Kasumi-1 (cell line): ENCODE measurements around the gene TMEM92.
"Not testable (repeated sequence)": the region's sequence is repeated elsewhere in the genome, so short reads cannot be mapped to it uniquely, and the experiment has no call there.

Experiments
- DNase-seq, 2 experiments: peaks; one replicate each; lab custom pipeline; 2025; lab: John Stamatoyannopoulos, UW

The TMEM92 gene

DNA sequence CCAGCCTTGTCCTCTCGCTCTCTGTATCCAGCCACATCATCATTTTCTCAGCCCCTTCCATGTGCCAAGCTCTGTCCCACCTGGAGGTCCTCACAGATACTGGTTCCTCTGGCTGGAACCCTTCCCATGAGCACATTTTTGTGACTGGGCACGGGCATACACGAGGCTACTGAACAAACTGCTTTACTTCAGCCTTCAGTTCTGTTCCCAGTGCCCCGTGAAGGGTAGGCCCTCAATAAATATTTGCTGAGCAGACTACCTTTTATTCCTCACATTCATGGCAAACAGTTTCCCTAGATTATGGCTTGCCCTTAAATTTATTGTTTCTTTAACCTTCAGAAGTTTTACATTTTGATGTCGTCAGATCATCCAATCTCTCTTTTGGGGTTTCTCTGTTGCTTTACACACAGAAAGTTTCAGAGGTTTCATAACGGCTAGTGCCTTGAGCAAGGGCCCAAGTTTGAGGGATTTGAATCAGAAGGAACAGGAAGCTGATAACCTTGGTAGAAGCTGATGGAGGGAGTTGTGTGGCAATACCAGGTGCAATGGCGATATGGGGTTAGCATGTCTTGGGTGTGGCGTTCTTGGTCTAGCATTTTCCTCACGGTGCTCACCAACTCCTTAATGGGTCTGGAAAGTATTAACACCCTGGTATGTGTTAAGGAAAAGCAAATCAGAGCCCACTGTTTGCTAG, 27.8 kb downstream of the TMEM92 start:
- no peak for DNase-seq

DNA sequence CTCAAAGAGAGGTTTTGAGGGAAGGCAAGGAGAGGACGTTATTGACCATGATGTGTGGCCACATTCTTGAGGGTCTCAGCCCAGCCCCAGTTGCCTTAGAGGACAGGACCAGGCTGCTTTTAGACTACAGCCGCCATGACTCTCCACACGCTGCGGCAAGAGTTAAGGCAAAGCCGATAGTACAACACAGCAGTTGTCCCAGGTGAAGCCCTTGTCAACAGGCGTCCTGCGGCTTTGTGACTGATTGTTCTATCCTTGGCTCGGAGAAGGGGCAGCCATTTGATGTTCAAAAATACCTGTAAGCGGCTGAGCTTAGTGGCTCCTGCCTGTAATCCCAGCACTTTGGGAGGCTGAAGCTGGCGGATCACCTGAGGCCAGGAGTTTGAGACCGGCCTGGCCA, 28.8 kb downstream of the TMEM92 start:
- no peak for DNase-seq

DNA sequence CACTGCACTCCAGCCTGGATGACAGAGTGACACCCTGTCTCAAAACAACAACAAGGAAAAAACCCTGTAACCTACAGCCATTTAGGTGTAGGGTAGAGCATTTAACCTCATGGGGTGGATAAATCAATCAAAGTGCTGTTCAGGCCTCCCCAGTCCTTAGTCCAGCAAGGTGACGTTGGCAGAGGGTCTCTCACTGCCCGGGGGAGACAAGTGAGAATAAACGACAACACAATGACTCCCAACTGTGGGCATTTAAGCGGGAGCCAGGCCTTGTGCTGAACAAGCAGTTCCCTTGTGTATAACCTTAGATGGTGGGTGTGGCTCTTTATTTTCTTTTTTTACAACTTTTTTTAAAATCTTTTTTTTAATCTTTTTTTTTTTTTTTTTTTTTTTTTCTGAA, 29.3 kb downstream of the TMEM92 start:
- no peak for DNase-seq

DNA sequence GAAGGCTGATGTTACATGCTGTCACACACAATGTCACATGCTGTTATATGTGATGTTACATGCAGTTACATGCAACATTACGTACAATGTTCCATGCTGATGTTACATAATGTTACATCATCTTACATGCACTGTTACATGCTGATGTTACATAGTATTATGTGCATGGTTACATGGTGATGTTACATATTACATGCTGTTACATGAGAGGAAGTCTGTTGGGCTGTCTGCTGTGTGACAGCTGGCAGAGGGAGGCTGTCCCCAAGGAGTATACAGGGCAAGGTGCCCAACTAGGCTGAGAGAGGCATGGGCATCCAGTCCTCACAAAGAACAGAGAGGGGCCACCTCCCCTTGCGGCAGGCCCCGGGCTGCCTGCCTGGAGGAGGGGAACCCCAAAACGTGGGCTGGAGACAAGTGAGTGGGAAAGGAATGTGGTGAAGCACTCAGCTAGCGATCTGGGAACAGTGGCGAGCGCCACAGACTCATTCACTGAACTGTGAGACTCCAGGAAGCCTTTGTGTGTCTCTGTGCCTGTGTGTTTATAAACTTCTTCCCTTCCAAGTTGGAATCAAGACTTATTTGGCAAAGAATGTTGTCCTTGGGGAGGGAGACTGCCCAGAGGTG, 30.6 kb downstream of the TMEM92 start:
- DNase-seq, result no peak

DNA sequence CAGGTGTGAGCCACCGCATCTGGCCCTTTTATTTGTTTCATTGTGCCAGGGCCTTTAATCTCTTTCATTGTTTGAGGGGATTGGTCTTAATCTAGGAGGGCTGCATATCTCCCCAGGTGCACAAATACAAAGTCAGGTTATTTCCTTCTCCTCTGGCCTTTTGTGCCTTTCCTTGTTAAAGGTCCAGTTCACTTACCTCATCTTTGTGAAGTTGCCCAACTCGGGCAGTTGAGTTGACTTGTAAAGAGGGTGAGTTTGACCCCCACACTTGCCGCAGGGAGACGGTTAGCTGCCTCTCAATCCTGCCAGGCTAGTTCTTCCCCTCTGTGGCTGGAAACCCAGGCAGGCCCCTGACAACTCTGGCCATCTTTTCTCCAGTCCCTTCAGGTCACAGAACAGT, 33.4 kb downstream of the TMEM92 start:
- DNase-seq, result no peak

DNA sequence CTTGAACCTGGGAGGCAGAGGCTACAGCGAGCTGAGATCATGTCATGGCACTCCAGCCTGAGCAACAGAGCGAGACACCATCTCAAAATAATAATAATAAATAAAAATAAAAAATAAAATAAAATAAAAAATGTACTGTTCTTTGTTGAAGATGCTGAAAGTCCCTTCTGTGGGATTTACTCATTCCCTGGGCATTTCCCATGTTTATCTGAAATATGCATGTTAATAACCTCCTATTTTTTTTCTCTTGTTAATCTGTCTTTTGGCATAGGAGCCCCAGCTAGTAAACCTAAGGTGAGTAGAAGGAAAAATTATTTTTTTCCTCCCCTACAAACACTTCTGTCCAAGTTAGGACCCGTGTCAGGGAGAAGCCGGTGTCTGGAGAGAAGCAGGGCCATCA, 34.4 kb downstream of the TMEM92 start:
- DNase-seq, result no peak

DNA sequence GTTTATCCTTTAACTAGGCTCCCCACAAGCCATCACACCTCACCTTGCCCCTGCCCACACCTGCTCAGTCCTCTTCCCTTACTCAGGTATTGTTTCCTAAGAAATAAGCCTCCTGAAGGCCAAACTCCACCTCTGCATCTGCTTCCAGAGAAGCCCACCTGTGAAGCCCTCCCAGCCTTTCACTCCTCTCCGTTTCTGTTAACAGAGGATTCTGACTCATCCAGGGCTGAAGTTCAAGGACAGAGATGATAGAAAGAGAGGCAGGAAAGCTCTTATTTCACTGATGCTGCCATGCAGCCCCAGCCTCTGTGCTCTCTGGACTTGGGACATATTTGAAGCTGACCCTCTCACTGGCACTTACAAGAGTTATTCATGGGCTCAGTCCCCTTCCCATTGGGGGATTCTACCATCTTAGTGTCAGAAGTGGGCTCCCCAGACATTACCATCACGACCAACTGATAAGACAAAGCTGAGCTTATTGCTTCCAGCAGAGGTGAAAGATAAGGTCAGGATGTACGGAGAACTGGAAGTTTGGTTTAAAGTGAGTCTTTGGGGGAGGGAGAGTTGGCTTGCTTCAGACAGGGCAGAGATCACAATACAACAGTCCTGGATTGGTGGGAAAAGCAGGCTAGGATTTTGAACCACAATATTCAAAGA, 36.3 kb downstream of the TMEM92 start:
- DNase-seq, result no peak

DNA sequence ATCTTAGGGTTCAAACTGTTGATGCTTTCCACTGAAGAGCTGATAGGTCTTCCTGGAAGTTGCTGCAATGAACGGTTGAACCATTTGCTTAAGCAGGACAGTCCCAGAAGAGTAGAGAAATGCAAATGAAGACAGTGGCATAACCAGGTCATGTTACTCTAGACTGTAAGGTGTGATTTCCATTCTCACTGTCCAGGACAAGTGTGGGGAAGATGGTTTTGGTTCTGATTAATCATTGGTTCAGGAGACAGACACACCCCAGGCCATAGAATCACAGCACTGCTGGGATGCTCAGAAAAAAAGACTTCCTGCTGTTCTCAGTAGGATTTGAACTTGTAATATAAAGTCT, 36.8 kb downstream of the TMEM92 start:
- no peak for DNase-seq

DNA sequence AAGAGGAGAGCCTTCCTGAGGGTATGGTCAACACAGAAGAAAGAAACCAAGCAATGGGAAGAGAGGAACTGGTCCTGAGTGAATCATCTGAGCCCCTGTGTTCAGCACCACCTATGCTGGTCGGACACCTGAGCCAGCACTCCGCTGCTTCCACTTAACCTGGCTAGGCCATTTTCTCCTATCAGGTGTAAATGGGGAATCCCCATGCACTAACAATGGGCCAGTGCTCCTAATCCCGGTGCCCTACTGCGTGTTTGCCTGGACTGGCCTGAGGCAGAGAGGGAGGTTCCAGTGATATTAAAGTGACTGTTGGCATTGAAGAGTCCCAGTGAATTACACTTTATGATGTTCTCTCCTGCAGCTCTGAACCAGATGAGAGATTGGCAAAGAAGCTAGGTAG, 37.2 kb downstream of the TMEM92 start:
- DNase-seq, result no peak

DNA sequence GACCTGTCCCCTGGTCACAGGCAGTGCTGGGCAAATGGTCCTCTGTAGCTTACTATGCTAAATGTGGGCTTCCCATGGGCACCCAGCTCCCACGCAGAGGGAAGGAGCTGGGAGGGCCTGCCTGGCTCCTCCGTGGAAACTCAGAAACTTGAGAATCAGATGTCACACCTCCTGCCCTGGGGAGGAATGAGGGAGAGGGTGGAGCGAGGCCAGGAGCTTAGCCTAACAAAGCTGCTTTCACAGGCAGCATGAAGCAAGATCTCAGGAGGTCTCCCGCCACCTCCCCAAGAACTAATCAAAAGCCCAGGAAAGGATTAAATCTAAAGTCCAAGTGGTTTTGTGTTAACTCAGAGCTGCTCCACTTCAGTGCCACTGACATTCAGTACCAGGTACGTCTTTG, 38.0 kb downstream of the TMEM92 start:
- no peak for DNase-seq

DNA sequence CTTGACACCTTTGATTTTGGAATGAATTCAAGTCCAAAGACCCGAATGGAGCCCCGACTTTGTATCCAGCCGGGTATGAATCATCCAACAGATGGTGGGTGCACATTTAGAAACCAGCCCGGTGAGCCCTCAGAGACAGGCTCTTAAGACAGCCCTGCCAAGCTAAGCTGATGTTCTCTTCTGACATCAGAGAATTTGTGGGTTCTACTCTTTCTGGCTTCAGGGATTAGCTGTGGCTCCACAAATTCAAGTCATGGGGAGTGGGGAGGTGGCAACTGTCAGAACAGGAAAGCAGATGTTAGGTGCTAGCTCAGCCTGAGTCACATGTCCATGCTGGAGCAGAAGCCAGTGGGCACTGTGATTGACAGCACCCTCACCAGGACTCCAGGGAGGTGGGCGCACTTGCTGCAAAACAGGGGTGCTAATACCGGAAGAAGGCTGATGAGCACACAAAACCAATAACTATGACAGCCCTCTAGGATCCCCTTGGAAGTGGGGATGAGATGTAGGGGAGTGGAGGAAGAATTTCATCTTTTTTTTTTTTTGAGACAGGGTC, 40.3 kb downstream of the TMEM92 start:
- no peak for DNase-seq

DNA sequence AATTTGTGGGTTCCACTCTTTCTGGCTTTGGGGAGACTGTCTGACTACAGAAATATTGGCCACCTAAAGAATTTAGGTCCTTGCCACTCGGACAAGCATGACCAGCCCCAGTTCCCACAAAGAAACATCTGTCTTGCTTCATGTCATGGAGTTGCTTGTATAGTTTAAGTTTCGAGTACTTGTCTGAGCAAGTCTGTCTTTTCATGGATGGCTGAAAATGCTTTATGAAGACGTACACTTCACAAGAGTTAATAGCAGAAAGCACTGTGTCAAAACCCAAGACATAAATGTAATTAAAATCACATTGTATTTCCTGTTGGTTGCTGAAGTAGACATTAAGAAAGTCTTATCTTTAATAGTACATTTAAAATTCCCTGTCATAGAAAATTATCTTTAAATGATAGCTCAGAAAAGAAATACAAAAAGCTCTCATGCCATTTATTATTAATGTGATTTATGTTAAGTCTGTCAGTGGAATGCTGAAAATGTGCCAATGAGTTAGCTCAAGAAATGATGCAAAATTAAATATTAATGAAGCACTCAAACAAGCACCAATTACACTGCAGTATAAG, 41.8 kb downstream of the TMEM92 start:
- no peak for DNase-seq

DNA sequence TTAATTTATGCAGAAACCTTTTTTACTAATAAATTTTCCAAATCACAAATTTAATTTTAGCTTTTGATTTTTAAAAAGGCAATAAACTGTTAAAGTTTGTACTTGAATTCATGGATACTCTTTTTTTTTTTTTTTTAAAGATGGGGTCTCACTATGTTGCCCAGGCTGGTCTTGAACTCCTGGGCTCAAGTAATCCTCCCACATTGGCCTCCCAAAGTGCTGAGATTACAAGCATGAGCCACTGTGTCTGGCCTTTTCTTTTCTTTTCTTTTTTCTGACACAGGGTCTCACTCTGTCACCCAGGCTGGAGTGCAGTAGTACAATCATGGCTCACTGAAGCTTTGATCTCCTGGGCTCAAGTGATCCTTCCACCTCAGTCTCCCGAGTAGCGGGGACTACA, 42.4 kb downstream of the TMEM92 start:
- not testable (repeated sequence) for DNase-seq

DNA sequence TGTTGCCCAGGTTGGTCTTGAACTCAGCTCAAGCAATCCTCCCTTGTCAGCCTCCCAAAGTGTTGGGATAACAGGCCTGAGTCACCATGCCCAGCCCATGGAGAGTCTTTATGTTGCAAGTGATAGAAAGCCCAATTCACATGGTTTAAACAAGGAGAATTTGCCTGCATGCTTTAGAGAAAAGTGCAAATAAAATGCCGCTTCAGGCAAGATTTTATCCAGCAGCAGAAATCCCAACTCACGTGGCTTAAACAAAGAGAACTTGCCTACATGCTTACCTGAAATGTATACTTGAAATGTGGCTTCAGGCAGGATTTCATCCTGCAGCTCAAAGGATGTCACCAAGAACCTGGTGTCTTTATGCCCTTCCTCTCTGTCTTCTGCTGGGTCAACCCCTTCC, 42.9 kb downstream of the TMEM92 start:
- no peak for DNase-seq

DNA sequence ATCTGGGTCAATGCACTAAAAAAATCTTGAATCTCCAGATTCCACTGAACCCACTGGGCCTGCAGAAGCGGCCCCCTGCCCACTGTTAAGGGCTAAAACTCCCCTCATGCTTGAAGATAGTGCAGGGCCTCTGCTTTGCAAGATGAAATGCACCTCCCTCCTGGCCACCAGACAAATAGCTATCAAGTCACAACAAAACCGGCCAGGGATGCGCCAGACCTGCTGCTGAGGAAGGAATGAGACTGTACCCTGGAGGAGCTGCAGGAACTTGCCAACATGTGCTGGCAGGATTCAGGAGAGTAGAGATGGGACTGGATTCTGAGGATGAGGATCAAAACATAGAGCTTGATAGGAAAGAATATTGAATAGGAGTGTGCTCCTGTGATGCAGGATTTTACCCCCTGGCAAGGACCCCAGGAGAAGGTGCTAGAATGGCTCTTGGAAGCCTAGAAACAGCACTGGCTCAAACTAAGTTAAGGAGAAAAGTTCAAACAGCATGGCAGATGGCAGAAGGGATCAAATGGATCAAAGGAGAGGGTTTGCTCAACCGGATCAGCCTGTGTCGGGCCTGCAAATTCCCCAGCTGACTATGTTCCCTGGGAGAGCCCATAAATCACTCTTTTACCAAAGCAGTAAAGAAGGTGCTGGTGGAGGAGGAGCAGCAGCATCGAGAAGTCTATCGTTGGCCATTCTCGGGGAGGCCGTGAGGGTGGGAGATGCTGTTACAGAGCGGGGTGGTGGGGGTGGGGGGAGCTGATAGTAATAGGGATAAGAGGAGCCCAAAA, 44.4 kb downstream of the TMEM92 start:
- DNase-seq, result no peak

DNA sequence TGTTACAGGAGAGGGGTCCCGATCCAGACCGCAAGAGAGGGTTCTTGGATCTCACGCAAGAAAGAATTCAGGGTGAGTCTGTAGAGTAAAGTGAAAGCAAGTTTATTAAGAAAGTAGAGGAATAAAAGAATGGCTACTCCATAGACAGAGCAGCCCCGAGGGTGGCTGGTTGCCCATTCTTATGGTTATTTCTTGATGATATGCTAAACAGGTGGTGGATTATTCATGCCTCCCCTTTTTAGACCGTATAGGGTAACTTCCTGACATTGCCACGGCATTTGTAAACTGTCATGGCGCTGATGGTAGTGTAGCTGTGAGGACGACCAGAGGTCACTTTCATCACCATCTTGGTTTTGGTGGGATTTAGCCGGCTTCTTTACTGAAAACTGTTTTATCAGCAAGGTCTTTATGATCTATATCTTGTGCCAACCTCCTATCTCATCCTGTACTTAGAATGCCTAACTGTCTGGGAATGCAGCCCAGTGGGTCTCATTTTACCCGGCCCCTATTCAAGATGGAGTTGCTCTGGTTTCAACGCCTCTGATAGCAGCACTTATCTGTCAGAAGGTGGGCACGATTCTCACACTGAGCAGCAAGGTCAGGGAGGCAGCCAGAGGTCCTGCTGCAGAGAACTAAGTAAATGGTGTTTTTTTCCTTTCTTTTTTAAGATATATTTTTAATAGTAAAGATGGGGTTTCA, 45.2 kb downstream of the TMEM92 start:
- no peak for DNase-seq

DNA sequence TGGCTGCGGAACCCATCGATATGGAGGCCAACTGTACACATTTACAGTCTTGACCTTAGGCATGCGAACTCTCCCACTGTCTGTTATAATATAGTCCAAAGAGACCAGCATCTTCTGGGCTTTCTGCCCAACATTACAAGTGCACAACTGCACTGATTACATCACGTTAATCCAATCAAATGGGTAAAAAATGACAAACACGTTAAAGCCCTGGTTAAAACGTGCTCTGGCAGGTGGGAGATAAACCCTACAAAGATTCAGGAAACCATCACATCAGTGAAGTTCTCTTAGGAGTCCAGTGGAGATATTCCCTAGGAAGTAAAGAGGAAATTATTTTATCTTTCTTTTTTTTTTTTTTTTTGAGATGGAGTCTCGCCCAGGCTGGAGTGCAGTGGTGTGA, 48.0 kb downstream of the TMEM92 start:
- no peak for DNase-seq

DNA sequence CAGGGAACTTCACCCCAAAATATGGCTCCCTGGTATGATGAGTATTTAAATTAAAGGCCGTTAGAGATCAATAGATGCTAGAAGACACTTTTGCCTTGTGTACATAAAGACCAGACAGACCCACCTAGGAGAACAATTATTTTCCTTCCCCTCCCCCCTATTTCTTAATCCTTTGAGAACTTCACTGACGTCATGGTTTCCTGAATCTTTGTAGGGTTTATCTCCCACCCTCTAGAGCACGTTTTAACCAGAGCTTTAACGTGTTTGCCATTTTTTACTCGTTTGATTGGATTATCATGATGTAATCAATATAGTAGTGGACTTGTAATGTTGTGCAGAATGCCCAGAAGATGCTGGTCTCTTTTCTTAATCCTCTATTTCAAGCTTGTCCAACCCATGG, 48.8 kb downstream of the TMEM92 start:
- no peak for DNase-seq

DNA sequence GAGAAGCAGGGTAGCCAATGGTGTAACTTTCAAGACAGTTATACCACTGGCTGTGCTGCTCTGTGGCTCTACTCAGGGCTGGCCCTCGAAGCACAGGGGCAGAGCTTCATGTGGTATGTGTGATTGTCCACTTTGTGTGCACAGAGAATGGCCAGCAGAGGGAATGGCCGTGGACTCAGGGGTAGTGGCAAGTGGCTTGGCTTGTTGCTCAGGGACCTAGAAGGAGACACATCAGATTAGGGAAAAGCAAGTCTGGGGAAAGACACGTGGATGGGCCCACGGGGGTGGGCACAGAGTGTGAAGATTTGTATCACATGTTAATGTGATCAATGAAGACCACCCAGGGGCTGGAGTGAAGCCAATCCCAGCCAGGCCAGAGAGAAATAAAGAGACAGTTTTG, 51.6 kb downstream of the TMEM92 start:
- no peak for DNase-seq

DNA sequence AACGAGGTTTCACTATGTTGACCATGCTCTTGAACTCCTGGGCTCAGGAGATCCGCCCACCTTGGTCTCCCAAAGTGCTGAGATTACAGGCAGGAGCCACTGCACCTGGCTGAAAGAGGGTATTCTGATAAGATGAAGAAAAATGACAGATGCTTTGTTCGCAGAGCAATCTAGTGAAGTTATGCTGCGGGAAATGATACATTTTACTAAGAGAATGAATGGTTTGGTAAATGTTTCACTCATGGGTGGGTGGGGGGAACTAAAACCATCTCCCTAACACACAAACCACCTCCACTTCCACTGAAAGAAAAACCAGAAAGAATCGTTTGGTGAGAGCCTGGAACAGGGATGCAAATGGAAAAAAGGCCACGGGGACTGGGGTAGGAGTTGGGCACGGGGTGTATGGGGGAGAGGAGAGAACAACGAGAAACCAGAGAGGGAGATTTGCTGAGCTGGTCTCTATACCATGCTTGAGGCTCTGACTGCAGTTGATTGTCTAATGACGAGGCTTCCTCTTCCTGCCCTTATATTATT, 52.6 kb downstream of the TMEM92 start:
- DNase-seq, result no peak
